Breast epithelium (tissue), 3 donors: ENCODE results near the gene RSBN1L.

Source experiments
- CTCF ChIP-seq, 3 donors: fragments of 450-650 bp; IDR thresholded peaks; one replicate each; pipeline ENCODE4 v1.5.1; 2016 to 2017; ENCODE audit warnings: antibody characterized with exemption in 3 of 3, mild to moderate bottlenecking in 3 of 3, moderate library complexity in 3 of 3
- POLR2A ChIP-seq: fragments of 450-650 bp; IDR thresholded peaks from one replicate; pipeline ENCODE4 v1.6.1; 2016; ENCODE audit warnings: antibody characterized with exemption, mild to moderate bottlenecking, moderate library complexity
- POLR2AphosphoS5 ChIP-seq, 3 donors: sonication (generic); formaldehyde crosslinking; IDR thresholded peaks; one replicate each; pipeline ENCODE4 v1.6.1; 2017; ENCODE audit warnings: antibody characterized with exemption in 3 of 3

GRCh38 chr7:77770316-77770715 lies 74.1 kb downstream of the RSBN1L start:
- TF ChIP-seq CTCF (IDR thresholded peaks at IDR 0.05) (no peak), POLR2A (no peak), POLR2AphosphoS5 (IDR thresholded peaks at IDR 0.05) (no peak)
